Endothelial cell of umbilical vein (primary cell): ENCODE results near the gene SAMD14.

Experiments used
- CTCF ChIP-seq, 2 donors: IDR thresholded peaks; 1 replicate in 1 of 2; 2 replicates in 1 of 2; pipeline ENCODE4 v1.5.1; 2011; ENCODE audit warnings: low read length in 2 of 2, mild to moderate bottlenecking in 2 of 2, moderate library complexity in 2 of 2, control low read depth in 1 of 2, inconsistent platforms in 1 of 2, low read depth in 1 of 2; ENCODE audit not compliant: insufficient read depth in 1 of 2; ENCODE audit errors: extremely low read depth in 1 of 2
- POLR2A ChIP-seq: IDR thresholded peaks from 2 replicates; pipeline ENCODE4 v1.6.1; 2012; ENCODE audit warnings: low read depth, mild to moderate bottlenecking, control low read depth, low read length

- no peak for TF ChIP-seq POLR2A
- TF ChIP-seq CTCF (IDR thresholded peaks at IDR 0.05; ENCODE audit: extremely low read depth in 1 of 2, insufficient read depth in 1 of 2, low read depth in 1 of 2, low read length in 2 of 2): no peak
Observed at GRCh38 chr17:50165466-50165865, 35.5 kb upstream of the SAMD14 start.
